ENCODE results near the gene TRPC4. TPM values are rescaled to one million over a fixed set of nuclear protein-coding genes. Genes with fewer than 3 reads are reported as not detected.

The TRPC4 gene
- total RNA-seq, 2 experiments from 2014 or later, result not detected

- H3K36me3 Mint-ChIP-seq, result no peaks in the 10 kb centered on the region
- no peaks in the 10 kb centered on the region for H3K27me3 Mint-ChIP-seq
- H3K27ac Mint-ChIP-seq, result no peak overlapping the region
- DNase-seq, result no peak
- no peaks in the 10 kb centered on the region for H3K4me1 Mint-ChIP-seq
- no peak overlapping the region for H3K4me3 Mint-ChIP-seq
- no peaks in the 10 kb centered on the region for H3K9me3 Mint-ChIP-seq
These were observed 93.7 kb downstream of the TRPC4 start for GRCh38 chr13:37775871-37776270.

GRCh38 chr13:37772644-37773043 is 96.9 kb downstream of the TRPC4 start:
- no peaks in the 10 kb centered on the region for H3K27me3 Mint-ChIP-seq
- no peaks in the 10 kb centered on the region for H3K9me3 Mint-ChIP-seq
- no peak overlapping the region for H3K27ac Mint-ChIP-seq
- no peaks in the 10 kb centered on the region for H3K4me1 Mint-ChIP-seq
- DNase-seq, result no peak
- H3K36me3 Mint-ChIP-seq, result no peaks in the 10 kb centered on the region
- H3K4me3 Mint-ChIP-seq, result no peak overlapping the region

GRCh38 chr13:37769545-37769944 is 100.0 kb downstream of the TRPC4 start:
- Mint-ChIP-seq H3K36me3 (no peaks in the 10 kb centered on the region), H3K4me1 (no peaks in the 10 kb centered on the region), H3K27me3 (no peaks in the 10 kb centered on the region), H3K4me3 (no peak overlapping the region), H3K27ac (no peak overlapping the region), H3K9me3 (no peaks in the 10 kb centered on the region)
- no peak for DNase-seq

- no peaks in the 10 kb centered on the region for H3K4me1 Mint-ChIP-seq
- no peak overlapping the region for H3K27ac Mint-ChIP-seq
- H3K36me3 Mint-ChIP-seq, result no peaks in the 10 kb centered on the region
- H3K9me3 Mint-ChIP-seq, result no peaks in the 10 kb centered on the region
- no peaks in the 10 kb centered on the region for H3K27me3 Mint-ChIP-seq
- H3K4me3 Mint-ChIP-seq, result no peak overlapping the region
- DNase-seq, result no peak
These were observed 100.5 kb downstream of the TRPC4 start for GRCh38 chr13:37769078-37769477.

- DNase-seq, result no peak
- no peak overlapping the region for H3K4me3 Mint-ChIP-seq
- H3K9me3 Mint-ChIP-seq, result no peaks in the 10 kb centered on the region
- H3K27ac Mint-ChIP-seq, result no peak overlapping the region
- H3K36me3 Mint-ChIP-seq, result no peaks in the 10 kb centered on the region
- H3K27me3 Mint-ChIP-seq, result no peaks in the 10 kb centered on the region
- H3K4me1 Mint-ChIP-seq, result no peaks in the 10 kb centered on the region
These were observed 103.1 kb downstream of the TRPC4 start for GRCh38 chr13:37766502-37766901.

- Mint-ChIP-seq H3K9me3 (no peaks in the 10 kb centered on the region), H3K27ac (no peak overlapping the region), H3K27me3 (no peaks in the 10 kb centered on the region), H3K4me3 (no peak overlapping the region), H3K4me1 (no peaks in the 10 kb centered on the region), H3K36me3 (no peaks in the 10 kb centered on the region)
- no peak for DNase-seq
These were observed 114.2 kb downstream of the TRPC4 start for GRCh38 chr13:37755349-37755748.

- DNase-seq, result no peak
- no peak overlapping the region for H3K4me3 Mint-ChIP-seq
- H3K27ac Mint-ChIP-seq, result no peak overlapping the region
- H3K9me3 Mint-ChIP-seq, result no peaks in the 10 kb centered on the region
- H3K27me3 Mint-ChIP-seq, result no peaks in the 10 kb centered on the region
- H3K36me3 Mint-ChIP-seq, result no peaks in the 10 kb centered on the region
- H3K4me1 Mint-ChIP-seq, result no peaks in the 10 kb centered on the region
These were observed 115.8 kb downstream of the TRPC4 start for GRCh38 chr13:37753776-37754175.

GRCh38 chr13:37752146-37752545 is 117.4 kb downstream of the TRPC4 start:
- H3K27me3 Mint-ChIP-seq, result no peaks in the 10 kb centered on the region
- no peaks in the 10 kb centered on the region for H3K4me1 Mint-ChIP-seq
- no peaks in the 10 kb centered on the region for H3K36me3 Mint-ChIP-seq
- no peak for DNase-seq
- no peak overlapping the region for H3K27ac Mint-ChIP-seq
- H3K9me3 Mint-ChIP-seq, result no peaks in the 10 kb centered on the region
- no peak overlapping the region for H3K4me3 Mint-ChIP-seq

GRCh38 chr13:37751025-37751424 is 118.5 kb downstream of the TRPC4 start:
- no peak for DNase-seq
- Mint-ChIP-seq H3K4me3 (no peak overlapping the region), H3K9me3 (no peaks in the 10 kb centered on the region), H3K4me1 (no peaks in the 10 kb centered on the region), H3K36me3 (no peaks in the 10 kb centered on the region), H3K27ac (no peak overlapping the region), H3K27me3 (no peaks in the 10 kb centered on the region)

GRCh38 chr13:37748913-37749312 is 120.7 kb downstream of the TRPC4 start:
- H3K27me3 Mint-ChIP-seq, result no peaks in the 10 kb centered on the region
- no peaks in the 10 kb centered on the region for H3K4me1 Mint-ChIP-seq
- H3K27ac Mint-ChIP-seq, result no peak overlapping the region
- H3K9me3 Mint-ChIP-seq, result no peaks in the 10 kb centered on the region
- no peak for DNase-seq
- no peaks in the 10 kb centered on the region for H3K36me3 Mint-ChIP-seq
- no peak overlapping the region for H3K4me3 Mint-ChIP-seq

- no peak overlapping the region for H3K27ac Mint-ChIP-seq
- H3K4me1 Mint-ChIP-seq, result no peaks in the 10 kb centered on the region
- H3K27me3 Mint-ChIP-seq, result no peaks in the 10 kb centered on the region
- no peaks in the 10 kb centered on the region for H3K36me3 Mint-ChIP-seq
- no peak for DNase-seq
- no peaks in the 10 kb centered on the region for H3K9me3 Mint-ChIP-seq
- H3K4me3 Mint-ChIP-seq, result no peak overlapping the region
These were observed 122.4 kb downstream of the TRPC4 start for GRCh38 chr13:37747071-37747612.

GRCh38 chr13:37741536-37741935 is 128.0 kb downstream of the TRPC4 start:
- Mint-ChIP-seq H3K27ac (no peak overlapping the region), H3K36me3 (no peaks in the 10 kb centered on the region), H3K4me3 (no peak overlapping the region), H3K9me3 (no peaks in the 10 kb centered on the region), H3K27me3 (no peaks in the 10 kb centered on the region), H3K4me1 (no peaks in the 10 kb centered on the region)
- no peak for DNase-seq

GRCh38 chr13:37736045-37736444 is 133.5 kb downstream of the TRPC4 start:
- H3K27ac Mint-ChIP-seq, result no peak overlapping the region
- H3K27me3 Mint-ChIP-seq, result no peaks in the 10 kb centered on the region
- H3K9me3 Mint-ChIP-seq, result no peaks in the 10 kb centered on the region
- no peaks in the 10 kb centered on the region for H3K4me1 Mint-ChIP-seq
- H3K36me3 Mint-ChIP-seq, result no peaks in the 10 kb centered on the region
- H3K4me3 Mint-ChIP-seq, result no peak overlapping the region
- DNase-seq, result no peak

GRCh38 chr13:37735293-37735692 is 134.3 kb downstream of the TRPC4 start:
- H3K4me3 Mint-ChIP-seq, result no peak overlapping the region
- no peaks in the 10 kb centered on the region for H3K36me3 Mint-ChIP-seq
- no peaks in the 10 kb centered on the region for H3K9me3 Mint-ChIP-seq
- H3K4me1 Mint-ChIP-seq, result no peaks in the 10 kb centered on the region
- DNase-seq, result no peak
- H3K27me3 Mint-ChIP-seq, result no peaks in the 10 kb centered on the region
- H3K27ac Mint-ChIP-seq, result no peak overlapping the region

- no peaks in the 10 kb centered on the region for H3K27me3 Mint-ChIP-seq
- H3K27ac Mint-ChIP-seq, result no peak overlapping the region
- no peaks in the 10 kb centered on the region for H3K4me1 Mint-ChIP-seq
- H3K36me3 Mint-ChIP-seq, result no peaks in the 10 kb centered on the region
- H3K9me3 Mint-ChIP-seq, result peaks cover 3% of the 10 kb centered on the region
- no peak overlapping the region for H3K4me3 Mint-ChIP-seq
- DNase-seq, result no peak
These were observed 139.7 kb downstream of the TRPC4 start for GRCh38 chr13:37729876-37730275.

- DNase-seq, result no peak
- Mint-ChIP-seq H3K27ac (no peak overlapping the region), H3K4me3 (no peak overlapping the region), H3K4me1 (no peaks in the 10 kb centered on the region), H3K36me3 (no peaks in the 10 kb centered on the region), H3K27me3 (no peaks in the 10 kb centered on the region), H3K9me3 (no peaks in the 10 kb centered on the region)
These were observed 153.0 kb downstream of the TRPC4 start for GRCh38 chr13:37716420-37717195.

Data from activated naive CD8-positive, alpha-beta T cell treated with anti-CD3 and anti-CD28 coated beads for 36 hours (primary cell).